GM20431 (cell line): ENCODE results near the gene DDX20.

Experiments used
- in situ Hi-C: fragments of 300-500 bp; cut with MseI, MboI; formaldehyde crosslinking; loops from one replicate; pipeline ENCODE4 v1.15.0; 2020; ENCODE audit warnings: low sequenced_read_pairs; ENCODE audit not compliant: unreplicated experiment

Gene DDX20, protein sequence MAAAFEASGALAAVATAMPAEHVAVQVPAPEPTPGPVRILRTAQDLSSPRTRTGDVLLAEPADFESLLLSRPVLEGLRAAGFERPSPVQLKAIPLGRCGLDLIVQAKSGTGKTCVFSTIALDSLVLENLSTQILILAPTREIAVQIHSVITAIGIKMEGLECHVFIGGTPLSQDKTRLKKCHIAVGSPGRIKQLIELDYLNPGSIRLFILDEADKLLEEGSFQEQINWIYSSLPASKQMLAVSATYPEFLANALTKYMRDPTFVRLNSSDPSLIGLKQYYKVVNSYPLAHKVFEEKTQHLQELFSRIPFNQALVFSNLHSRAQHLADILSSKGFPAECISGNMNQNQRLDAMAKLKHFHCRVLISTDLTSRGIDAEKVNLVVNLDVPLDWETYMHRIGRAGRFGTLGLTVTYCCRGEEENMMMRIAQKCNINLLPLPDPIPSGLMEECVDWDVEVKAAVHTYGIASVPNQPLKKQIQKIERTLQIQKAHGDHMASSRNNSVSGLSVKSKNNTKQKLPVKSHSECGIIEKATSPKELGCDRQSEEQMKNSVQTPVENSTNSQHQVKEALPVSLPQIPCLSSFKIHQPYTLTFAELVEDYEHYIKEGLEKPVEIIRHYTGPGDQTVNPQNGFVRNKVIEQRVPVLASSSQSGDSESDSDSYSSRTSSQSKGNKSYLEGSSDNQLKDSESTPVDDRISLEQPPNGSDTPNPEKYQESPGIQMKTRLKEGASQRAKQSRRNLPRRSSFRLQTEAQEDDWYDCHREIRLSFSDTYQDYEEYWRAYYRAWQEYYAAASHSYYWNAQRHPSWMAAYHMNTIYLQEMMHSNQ

DNA sequence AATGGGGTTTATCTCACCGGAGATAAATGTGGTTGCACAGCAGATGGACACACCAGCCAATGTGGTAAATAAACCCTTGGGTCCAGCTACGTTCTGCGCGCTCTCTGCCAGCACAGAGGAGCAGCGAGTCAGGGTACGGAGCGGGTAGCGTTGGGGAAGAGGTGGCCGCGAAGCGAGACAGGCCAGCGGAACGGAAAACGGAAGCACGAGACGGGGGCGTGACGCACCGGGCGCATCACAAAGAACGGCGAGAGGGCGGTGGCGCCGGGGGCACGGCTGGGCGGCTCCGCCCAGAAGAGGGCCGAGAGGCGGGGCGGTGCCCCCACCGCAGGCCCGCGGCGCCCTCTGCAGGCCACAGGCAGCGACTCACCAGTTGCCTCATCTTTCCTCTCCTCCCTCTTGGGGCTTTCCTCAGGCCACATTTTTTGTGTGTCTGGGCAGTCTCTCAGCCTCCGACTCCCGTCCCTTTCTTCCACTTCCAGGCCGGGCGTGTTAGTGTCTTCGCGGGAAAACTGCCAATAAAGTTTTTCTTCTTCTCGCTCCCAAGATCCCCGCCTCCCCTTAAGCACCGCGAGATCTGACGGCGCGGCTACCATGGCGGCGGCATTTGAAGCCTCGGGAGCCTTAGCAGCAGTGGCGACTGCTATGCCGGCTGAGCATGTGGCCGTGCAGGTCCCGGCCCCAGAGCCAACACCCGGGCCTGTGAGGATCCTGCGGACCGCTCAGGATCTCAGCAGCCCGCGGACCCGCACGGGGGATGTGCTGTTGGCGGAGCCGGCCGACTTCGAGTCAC lies at the start of gene DDX20:
TSS of gene DDX20 (plus strand) at position 571 of the 793 bp plus-strand sequence. CDS start at position 595, 24 bp downstream.
- in situ Hi-C loops: no loop called here

DNA sequence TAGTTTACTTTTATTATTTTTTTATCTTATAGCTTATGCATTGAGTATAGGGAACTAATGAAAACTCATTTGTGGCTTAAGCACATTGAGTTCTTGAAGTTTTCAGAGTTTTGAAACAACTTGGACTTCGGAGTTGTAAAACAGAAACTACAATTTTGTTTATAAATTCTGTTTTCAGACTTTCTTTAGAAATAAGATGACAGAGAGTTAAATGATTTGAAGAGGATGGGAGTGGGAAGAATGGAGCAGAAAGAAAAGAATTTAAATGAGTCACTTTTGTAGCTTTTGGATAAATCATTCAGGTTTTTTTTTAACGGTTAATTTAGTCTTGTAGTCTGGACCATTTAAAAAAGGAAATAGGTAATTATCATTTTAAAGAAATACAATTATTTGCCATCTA lies 48.8 kb upstream of the DDX20 start:
- in situ Hi-C loops: no loop called here

DNA sequence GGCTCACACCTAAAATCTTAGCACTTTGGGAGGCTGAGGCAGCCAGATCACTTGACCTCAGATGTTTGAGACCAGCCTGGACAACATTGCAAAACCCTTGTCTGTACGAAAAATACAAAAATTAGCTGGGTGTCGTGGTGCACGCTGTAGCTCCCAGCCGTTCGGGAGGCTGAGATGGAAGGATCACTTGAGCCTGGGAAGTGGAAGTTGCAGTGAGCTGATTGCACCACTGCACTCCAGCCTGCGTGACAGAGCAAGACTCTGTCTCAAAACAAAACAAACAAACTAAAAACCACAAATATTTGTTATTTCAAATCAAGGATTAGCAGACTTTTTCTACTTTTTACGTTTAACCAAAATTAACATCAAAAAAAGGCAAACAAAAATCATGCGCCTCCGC lies 47.8 kb upstream of the DDX20 start:
- in situ Hi-C loops: no loop called here

DNA sequence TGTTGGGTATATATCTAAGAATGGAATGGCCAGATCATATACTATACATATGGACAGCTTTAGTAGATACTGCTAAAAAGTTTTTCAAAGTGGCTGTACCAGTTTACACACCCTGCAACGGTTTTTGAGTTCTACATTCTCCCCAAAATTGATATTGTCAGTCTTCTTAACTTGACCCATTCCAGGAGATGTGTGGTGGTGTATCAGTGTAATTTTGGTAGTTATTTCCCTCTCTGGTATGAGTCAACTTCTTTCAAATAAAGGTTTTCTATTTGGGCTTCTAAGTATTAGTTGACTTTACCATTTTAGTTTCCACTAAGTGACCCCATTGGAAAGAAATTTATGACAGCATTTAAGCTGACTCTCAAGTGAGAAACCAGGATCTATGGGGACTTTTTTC lies 45.7 kb upstream of the DDX20 start:
- in situ Hi-C loops: no loop called here

DNA sequence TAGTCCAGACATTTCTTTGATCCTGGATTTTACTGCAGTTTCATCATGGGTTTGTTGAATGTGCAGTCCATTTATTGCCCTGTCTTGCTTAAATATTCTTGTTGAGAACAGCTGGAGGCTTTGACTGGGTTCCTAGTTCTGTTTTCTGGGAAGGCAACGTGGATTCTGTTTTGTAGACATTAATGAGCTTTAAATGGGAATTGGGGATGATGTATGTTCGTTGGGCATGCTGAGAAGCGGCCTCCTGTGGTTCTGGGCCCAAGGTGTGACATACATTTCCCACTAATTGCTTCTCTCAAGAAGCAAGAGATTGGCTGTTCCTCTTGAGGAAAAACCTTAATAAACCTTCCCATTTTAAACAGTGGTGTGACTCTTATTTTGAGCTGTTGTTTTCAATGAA lies 39.4 kb upstream of the DDX20 start:
- in situ Hi-C loops: no loop called here

DNA sequence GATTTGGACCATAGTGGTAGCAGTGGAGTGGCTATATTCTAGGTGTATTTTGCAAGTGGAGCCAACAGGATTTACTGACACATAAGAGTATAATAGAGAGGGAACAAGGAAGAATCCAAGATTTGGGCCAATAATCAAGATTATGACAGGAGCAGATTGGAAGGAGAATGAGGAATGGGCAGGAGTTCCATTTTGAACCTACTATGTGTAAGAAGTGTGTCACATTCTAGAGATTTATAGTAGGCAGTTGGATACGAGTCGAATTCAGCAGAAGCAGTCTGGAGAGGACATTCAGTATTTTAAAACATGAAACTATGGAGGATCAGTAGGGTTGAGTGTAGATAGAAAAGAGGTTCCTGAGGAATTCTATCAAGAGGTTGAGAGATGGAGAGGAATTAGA lies 38.3 kb upstream of the DDX20 start:
- in situ Hi-C loops: no loop called here

DNA sequence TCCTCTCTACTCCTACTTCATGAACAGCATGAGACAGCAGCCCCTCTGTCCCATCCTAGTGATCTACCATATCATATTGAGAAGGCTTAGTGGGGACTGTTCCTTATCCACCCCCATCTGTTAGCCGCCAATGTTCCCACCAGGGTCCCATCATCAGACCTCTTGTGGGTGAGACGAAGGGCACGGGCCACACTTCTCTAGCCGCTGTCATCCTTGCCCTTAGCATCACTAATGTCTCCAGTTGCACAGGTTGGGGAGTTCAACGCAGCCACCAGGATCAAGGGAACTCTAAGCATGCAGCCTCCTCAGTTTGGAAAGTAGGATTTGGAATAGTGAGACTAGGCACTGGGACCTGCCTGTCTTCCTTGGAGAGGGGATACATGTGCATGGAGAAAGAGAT lies 36.6 kb upstream of the DDX20 start:
- in situ Hi-C loops: no loop called here

DNA sequence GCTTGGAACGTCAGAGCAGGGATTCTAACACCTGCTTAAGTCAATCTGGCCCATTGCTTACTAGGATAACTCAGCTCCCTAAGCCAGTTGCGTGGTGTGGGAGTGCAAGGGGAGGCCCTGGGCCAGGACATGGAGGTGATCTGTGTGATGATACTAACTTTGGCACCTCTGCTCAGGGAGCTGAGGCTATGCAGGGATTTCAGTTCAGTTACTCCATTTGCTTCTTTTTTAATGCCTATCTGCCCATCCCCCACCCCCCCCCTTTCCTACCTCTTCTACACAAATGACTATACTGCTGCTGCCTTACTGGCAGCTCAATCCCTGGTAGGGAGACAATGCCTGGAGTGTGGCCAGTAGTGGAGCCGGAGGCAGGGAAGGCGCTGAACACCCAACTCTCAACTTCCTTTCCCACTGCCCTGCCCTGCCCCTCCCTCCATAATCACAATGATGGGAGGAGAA lies 36.0 kb upstream of the DDX20 start:
- in situ Hi-C loops: no loop called here

DNA sequence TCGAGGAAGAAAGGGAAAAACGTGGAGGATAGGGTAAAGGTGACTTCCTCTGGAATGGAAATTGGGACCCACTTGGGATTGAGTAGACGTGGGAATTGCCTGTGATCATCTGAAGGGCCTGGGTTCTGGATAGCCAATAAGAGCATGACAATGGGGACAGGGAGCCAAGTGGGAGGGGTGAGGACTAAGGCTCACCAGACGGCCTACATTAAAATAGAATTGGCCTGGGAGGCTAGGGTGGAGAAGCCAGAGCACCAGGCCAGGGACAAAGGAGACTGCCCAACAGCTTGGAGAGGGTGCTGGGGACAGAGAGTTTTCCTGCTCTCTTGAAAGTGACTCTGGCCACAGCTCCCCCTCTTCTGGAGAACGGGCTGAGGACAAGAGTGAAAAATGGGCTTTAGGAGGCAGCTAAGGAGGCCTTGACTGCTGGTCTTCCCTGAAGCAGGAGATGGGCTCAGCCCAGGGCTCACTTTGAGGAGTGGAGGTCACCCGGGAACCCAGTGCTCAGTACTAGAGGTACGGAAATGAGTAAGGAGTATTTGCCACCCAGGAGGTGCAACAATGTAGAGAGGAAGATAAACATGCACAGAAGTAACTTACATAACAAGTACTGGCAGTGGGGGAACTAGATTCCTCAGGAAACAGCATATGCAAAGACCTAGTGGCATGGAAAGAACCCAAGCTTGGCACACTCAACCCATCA lies 35.3 kb upstream of the DDX20 start:
- in situ Hi-C loops: no loop called here

DNA sequence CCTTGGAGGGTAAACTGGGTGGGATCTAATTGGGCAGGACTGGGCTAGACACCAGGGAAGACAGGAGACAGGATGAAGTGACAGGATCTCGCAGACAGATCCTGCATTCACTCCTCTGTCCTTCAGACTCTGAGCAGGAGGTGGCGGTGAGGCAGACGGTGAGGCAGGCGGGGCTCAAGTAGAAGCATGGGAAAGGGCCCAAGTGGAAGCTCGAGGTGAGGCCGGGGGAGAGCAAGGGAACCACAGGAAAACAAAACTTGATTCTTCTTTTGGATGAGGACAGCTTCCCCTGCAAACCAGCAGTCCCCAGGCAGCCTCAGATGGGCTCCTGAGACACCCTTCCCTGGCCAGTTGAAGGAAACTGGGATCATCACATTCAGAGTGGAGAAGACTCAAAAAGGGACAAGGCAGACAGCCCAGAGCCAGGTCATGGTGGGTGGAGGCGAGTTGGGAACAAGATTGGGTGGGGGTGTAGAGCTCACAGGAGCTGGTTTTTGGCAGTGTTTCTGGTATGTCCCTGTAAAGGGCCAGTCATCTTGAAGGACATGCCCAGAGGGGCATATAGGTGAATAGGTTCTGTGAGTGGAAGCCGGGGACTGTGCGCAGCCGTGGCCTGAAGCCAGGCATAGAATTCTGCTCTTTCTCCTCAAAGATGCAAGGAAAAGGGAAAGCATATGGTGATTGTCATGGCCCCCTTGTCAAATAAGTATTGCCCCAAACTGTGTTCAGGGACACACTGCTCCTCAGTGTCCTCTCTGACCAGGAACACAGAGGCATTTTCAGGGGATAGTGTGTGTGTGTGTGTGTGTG lies 34.5 kb upstream of the DDX20 start:
- in situ Hi-C loops: no loop called here

DNA sequence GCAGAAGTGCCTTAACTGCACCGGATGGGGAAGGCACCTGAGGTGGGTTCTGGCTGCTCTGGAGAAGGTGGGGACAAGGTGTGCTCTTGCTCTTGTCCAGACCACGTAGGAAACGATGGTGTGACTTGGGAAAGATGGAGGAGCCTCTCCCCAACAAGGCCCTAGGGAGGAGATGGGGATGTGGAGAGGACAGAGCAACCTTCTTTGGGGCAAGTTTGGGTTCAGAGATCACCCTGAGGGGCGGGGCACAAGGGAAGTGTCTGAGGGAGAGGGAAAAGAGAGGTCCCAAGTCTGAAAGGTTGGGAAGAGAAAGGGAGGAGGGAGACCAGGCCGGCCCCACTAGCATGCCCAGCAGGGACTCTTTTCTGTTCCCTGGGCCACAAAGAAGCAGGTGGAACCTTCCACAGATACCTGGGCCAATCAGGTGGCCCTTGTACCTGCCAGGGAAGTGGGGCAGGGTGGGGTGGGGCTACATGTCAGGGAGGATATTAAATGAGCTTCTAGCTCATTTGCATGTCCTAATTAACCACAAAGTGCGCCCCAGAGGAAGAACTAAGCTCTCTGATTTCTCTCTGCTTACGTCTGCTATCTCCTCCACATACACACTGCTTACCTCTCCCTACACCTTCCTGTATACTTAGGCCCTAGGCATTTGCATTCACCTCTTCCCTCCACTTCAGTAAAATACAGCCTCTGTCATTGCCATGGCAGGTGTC lies 32.5 kb upstream of the DDX20 start:
- in situ Hi-C loops: no loop called here

DNA sequence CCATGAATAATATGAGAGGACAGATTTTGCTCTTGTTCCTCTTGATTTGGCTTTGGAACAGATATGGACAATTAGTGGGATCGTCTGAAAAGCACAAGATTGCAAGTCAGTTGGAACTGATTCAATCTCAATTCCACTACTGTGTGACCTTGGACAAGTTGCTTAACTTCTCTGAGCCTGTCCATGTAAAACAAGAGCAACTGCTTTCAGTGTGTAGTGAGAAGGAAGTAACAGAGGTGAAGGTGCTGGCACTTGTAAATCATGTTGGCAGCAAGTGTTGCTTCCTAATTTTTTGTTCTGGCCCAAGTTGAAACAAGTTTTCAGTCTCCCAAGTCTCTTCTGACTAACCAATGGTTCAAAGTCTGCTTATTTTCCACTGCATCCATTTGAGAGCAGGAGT lies 31.8 kb upstream of the DDX20 start:
- in situ Hi-C loops: no loop called here

DNA sequence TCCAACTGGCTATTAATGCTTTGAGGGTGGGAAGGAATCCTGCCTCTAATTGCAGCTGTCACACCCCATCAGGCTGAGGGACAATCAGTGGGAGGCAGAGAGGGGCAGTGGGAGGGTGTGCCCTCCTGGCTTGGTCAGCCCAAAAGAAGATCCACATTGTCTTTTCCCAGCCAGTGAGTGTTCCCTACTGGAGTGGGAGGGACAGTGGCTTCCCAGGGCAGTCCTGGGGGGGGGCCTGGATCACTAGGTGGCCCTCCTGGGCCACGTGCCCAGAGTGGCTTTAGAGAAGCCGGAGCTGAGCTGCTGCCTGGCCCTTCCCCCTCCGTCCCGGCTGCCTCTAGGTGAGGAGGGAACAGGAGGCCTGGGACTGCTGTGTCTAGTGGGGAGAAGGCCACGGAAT lies 30.5 kb upstream of the DDX20 start:
- in situ Hi-C loops: no loop called here

DNA sequence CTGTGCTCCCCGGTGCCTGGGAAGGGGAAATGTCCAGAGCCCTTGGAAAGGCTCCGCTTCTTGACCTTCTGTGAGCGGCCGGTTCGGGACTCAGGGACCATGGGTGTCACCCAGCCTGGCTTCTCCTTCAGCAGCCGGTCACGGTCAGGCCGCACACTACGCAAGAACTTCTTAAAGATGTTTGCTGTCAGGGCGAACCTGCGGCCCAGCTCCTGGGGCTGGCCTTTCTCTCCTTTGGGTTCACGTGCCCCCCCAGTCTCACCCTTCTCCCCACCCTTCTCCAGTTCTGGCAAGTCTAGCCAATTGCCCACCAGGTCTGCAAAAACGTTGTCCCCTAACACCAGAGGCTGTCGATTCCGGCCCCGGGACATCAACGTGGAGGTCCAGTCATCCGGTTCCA lies 28.6 kb upstream of the DDX20 start:
- in situ Hi-C loops: no loop called here

DNA sequence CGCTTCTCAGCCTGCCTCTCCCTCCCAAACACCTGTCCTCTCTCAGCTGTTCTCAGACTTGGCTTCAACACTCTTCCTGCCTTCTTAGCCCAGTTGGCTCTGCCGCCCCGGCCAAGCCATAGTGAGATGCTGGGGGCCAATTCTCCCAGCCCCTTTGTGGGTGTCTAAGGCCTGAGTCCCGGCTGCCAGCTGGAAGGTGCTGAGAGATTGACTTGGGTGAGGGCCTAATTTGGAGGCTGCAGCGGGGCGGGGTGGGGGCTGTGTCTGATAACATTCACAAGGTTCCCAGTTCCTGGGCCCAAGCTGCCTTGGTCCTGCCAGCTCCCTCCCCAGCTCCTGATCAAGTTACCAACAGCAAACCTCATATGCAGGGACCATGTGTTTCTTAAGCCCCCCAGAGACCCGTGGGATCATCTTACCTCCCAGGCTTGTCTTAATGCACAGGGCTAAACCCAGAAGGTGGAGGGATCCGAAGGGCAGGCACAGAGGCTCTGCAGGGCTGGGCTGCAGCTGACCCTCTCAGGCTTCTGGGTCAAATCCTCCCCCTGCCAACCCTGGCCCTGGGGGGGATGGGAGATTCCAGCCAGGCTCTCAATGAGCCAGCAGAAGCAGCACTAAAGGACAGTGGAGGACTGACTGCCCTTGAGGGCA lies 26.3 kb upstream of the DDX20 start:
- in situ Hi-C loops: no loop called here

DNA sequence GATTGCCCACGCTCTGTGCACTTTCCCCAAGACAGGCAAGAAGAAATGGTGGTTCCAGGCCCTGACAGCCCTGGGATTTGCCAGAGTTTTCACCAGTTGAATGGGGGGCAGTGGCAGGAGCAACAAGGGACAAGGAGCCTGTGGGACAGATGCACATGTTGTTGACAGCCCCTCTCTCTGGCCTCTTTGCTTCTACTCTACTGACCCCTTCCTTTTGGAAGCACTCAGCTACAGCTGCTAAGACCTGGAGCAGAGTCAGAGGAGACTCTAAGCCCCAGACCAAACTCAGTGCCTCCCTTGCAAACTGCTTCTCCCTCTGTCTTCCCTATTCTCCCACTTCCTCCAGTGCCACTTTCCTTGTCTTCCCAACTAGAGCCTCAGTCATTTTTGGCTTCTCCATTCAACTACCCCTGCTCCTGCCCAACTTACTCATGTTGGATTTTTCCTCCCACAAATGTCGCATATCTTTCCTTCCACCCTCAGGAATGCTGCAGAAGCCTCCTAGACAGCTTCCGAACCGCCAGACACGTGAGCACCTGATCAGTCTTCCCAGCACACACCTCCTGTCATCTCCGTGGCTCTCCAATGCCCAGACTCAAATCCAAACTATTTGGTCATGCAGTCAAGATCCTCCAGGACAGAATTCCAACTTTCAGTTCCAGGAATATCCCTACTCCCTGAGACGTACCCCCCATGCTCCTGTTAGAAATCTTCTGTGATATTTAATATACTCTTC lies 25.6 kb upstream of the DDX20 start:
- in situ Hi-C loops: no loop called here

DNA sequence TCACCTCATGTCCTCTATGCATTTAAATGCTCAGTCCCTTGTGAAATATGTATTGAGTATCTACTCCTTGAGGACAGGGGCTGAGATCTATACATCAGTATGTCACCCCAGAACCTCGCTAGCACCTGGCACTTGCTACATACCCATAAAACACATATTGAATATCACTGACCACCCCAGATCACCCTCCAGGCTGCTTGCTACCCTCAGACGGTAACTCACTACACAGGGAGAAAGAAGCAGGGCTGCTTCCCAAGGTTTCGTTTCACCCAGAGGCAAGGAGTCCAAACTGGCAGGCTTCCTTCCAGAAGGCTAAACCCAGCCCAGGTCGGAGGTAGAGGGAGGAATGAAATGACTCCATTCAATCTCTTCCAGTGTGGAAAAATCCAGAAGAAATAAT lies 25.0 kb upstream of the DDX20 start:
- in situ Hi-C loops: no loop called here
